Right lobe of liver (tissue), 6 donors: ENCODE measurements around the gene SH2D1B. TPM values are rescaled to one million over a fixed set of nuclear protein-coding genes. Genes with fewer than 3 reads are reported as not detected.
A peak's percentile ranks its signal among the peaks of the same experiment; 100 is the strongest.

Experiments used
- ATAC-seq, 4 donors: fragments of 200-7000 bp; cut with Tn5 transposase; one replicate each; pipeline ENCODE4 v1.9.1; 2020; ENCODE audit warnings: mild to moderate bottlenecking in 4 of 4, moderate library complexity in 4 of 4
- DNase-seq, 3 donors: peaks; one replicate each; pipeline ENCODE4 v3.0.0-alpha.2; 2020
- H3K27ac ChIP-seq, 3 donors: fragments of 200-600 bp; one replicate each; pipeline ENCODE4 v1.8.0; 2022
- H3K27me3 ChIP-seq, 2 donors: fragments of 200-600 bp; one replicate each; pipeline ENCODE4 v1.8.0; 2022
- H3K36me3 ChIP-seq, 4 donors: fragments of 200-600 bp; sonication (generic) in 1 of 4; one replicate each; pipeline versions ENCODE4 v1.5.1 to v1.8.0; 2017 to 2022; ENCODE audit warnings: control low read depth in 1 of 4
- H3K4me1 ChIP-seq, 4 donors: fragments of 200-600 bp; sonication (generic) in 1 of 4; one replicate each; pipeline versions ENCODE4 v1.5.1 to v1.8.0; 2017 to 2022; ENCODE audit warnings: control low read depth in 1 of 4
- H3K4me3 ChIP-seq, 3 donors: fragments of 200-600 bp; one replicate each; pipeline ENCODE4 v1.8.0; 2022
- H3K9me3 ChIP-seq, 4 donors: fragments of 200-600 bp; sonication (generic) in 1 of 4; one replicate each; pipeline versions ENCODE4 v1.5.1 to v1.8.0; 2017 to 2022; ENCODE audit warnings: control low read depth in 1 of 4
- POLR2A ChIP-seq: fragments of 450-650 bp; IDR thresholded peaks from one replicate; pipeline ENCODE4 v1.6.1; 2017; ENCODE audit warnings: antibody characterized with exemption, mild to moderate bottlenecking
- WGBS: methylation state at CpG from one replicate; pipeline ENCODE4 v1.1.6; 2018; ENCODE audit warnings: low coverage, low lambda C conversion rate; ENCODE audit not compliant: insufficient coverage; ENCODE audit errors: missing lambda C conversion rate; 5-methylcytosine and 5-hydroxymethylcytosine counted together
- intact Hi-C, 2 donors: fragments of 100-400 bp; cut with DNase I; formaldehyde crosslinking; loops; one replicate each; pipeline versions ENCODE4 v1.11.2 to v1.14.1; 2022
- total RNA-seq, 6 experiments: library from RNA; depleted of rRNA in 2 of 6; stranded (reverse); fragments of >200 nt in 2 of 6; fragmentation: NEBNext Ultra II Directional in 3 of 6; extraction: Animal tissue kit (Norgen Biotek cat#: 25700) in 3 of 6; gene quantifications; one replicate each; pipeline versions ENCODE4 v1.1.0 to v1.2.4, GENCODE V29; 2016 to 2023
- TF ChIP-seq, protein P1 (sequence below), 4 donors: fragments of 200-600 bp in 3 of 4; fragments of 450-650 bp in 1 of 4; IDR thresholded peaks; one replicate each; pipeline versions ENCODE4 v1.5.1 to v1.8.0; 2016 to 2022; ENCODE audit warnings: antibody characterized with exemption in 4 of 4, mild to moderate bottlenecking in 2 of 4
- donor health status: DM: no; HTN: yes; CAD: no.
- donor health status: DM: no; HTN: no; CAD: no.
- donor health status: DM: no; HTN: no; CAD: no.
- donor health status: DM: no; HTN: yes; CAD: no.
- donor health status: DM: no; HTN: yes; CAD: no.

Gene SH2D1B
- total RNA-seq, 6 experiments from 2014 or later, result 0.17 to 0.60 (median 0.31) TPM; not detected in 3

GRCh38 chr1:162375463-162375862, 36.5 kb downstream of the SH2D1B start:
- no peak overlapping the region for H3K4me3 ChIP-seq
- 100% methylated on average over 2 of the region's 8 CpGs for WGBS
- peak in 1 of 3 donors; percentile 25 for DNase-seq
- H3K9me3 ChIP-seq, result no peaks in the 10 kb centered on the region
- no peaks in the 10 kb centered on the region for H3K27me3 ChIP-seq
- H3K4me1 ChIP-seq, result peaks cover 0 to 31% (median 15%) of the 10 kb centered on the region in 4 donors
- no peak for ATAC-seq
- TF ChIP-seq POLR2A, result no peak
- TF ChIP-seq, protein P1, sequence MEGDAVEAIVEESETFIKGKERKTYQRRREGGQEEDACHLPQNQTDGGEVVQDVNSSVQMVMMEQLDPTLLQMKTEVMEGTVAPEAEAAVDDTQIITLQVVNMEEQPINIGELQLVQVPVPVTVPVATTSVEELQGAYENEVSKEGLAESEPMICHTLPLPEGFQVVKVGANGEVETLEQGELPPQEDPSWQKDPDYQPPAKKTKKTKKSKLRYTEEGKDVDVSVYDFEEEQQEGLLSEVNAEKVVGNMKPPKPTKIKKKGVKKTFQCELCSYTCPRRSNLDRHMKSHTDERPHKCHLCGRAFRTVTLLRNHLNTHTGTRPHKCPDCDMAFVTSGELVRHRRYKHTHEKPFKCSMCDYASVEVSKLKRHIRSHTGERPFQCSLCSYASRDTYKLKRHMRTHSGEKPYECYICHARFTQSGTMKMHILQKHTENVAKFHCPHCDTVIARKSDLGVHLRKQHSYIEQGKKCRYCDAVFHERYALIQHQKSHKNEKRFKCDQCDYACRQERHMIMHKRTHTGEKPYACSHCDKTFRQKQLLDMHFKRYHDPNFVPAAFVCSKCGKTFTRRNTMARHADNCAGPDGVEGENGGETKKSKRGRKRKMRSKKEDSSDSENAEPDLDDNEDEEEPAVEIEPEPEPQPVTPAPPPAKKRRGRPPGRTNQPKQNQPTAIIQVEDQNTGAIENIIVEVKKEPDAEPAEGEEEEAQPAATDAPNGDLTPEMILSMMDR (IDR thresholded peaks at IDR 0.05), result no peak
- no peaks in the 10 kb centered on the region for H3K36me3 ChIP-seq
- intact Hi-C loops, result no loop called here
- no peak overlapping the region for H3K27ac ChIP-seq

DNA sequence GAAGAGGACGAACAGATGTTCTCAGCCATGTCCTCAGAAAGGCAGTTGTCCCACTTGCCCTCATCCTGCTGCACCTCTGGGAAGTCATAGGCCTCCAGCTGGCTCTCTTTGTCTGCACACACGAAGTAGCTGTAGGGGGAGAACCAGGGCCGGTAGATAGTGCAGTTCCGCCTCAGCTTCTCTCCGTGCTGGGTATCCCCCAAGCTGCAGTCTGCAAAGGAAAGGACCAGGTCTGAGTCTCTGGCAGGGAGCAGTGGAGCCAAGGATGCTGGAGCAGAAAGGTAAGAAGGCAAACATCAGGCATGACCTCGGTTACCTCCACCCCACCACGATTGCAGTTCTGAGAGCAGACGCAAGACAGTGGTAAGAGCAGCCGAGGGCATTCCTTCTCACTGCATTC, 37.5 kb downstream of the SH2D1B start:
- intact Hi-C loops, result no loop called here
- H3K27me3 ChIP-seq, result no peaks in the 10 kb centered on the region
- ATAC-seq (no peak), DNase-seq (peak in 1 of 3 donors; percentile 38)
- peak overlapping the region in 2 of 3 donors; percentile 14 to 77 for H3K27ac ChIP-seq
- H3K36me3 ChIP-seq, result no peaks in the 10 kb centered on the region
- no peak overlapping the region for H3K4me3 ChIP-seq
- H3K9me3 ChIP-seq, result no peaks in the 10 kb centered on the region
- WGBS, result 91% methylated on average over 6 of the region's 9 CpGs
- H3K4me1 ChIP-seq, result peaks cover 0 to 40% (median 20%) of the 10 kb centered on the region in 4 donors
- TF ChIP-seq, protein P1 (IDR thresholded peaks at IDR 0.05), result no peak
- no peak for TF ChIP-seq POLR2A

GRCh38 chr1:162373541-162374260, 38.2 kb downstream of the SH2D1B start:
- Histone ChIP-seq H3K27ac (peak overlapping the region; percentile 70 to 94 (median 77)), H3K4me3 (no peak overlapping the region), H3K9me3 (no peaks in the 10 kb centered on the region), H3K36me3 (no peaks in the 10 kb centered on the region), H3K27me3 (no peaks in the 10 kb centered on the region), H3K4me1 (peaks cover 0 to 40% (median 21%) of the 10 kb centered on the region in 4 donors)
- intact Hi-C loops, result no loop called here
- DNase-seq (peak in 2 of 3 donors; percentile 47 to 60), ATAC-seq (peak in 3 of 4 donors; percentile 7 to 55 (median 50))
- TF ChIP-seq, protein P1 (IDR thresholded peaks at IDR 0.05), result no peak
- no peak for TF ChIP-seq POLR2A
- WGBS, result 29% methylated on average over 2 of the region's 8 CpGs

- Histone ChIP-seq H3K36me3 (no peaks in the 10 kb centered on the region), H3K27ac (peak overlapping the region; percentile 70 to 94 (median 77)), H3K4me3 (no peak overlapping the region), H3K27me3 (no peaks in the 10 kb centered on the region), H3K9me3 (no peaks in the 10 kb centered on the region), H3K4me1 (peaks cover 0 to 40% (median 21%) of the 10 kb centered on the region in 4 donors)
- no CpG with 5 or more reads among the region's 1 CpG for WGBS
- no peak for ATAC-seq
- peak in 1 of 3 donors; percentile 29 for DNase-seq
- intact Hi-C loops, result no loop called here
- no peak for TF ChIP-seq POLR2A
- TF ChIP-seq, protein P1 (IDR thresholded peaks at IDR 0.05), result no peak
Measured at GRCh38 chr1:162373072-162373427, 38.9 kb downstream of the SH2D1B start.
